ENCODE results near the gene LTBP4.
A peak's percentile ranks its signal among the peaks of the same experiment; 100 is the strongest.

Gene LTBP4, protein sequence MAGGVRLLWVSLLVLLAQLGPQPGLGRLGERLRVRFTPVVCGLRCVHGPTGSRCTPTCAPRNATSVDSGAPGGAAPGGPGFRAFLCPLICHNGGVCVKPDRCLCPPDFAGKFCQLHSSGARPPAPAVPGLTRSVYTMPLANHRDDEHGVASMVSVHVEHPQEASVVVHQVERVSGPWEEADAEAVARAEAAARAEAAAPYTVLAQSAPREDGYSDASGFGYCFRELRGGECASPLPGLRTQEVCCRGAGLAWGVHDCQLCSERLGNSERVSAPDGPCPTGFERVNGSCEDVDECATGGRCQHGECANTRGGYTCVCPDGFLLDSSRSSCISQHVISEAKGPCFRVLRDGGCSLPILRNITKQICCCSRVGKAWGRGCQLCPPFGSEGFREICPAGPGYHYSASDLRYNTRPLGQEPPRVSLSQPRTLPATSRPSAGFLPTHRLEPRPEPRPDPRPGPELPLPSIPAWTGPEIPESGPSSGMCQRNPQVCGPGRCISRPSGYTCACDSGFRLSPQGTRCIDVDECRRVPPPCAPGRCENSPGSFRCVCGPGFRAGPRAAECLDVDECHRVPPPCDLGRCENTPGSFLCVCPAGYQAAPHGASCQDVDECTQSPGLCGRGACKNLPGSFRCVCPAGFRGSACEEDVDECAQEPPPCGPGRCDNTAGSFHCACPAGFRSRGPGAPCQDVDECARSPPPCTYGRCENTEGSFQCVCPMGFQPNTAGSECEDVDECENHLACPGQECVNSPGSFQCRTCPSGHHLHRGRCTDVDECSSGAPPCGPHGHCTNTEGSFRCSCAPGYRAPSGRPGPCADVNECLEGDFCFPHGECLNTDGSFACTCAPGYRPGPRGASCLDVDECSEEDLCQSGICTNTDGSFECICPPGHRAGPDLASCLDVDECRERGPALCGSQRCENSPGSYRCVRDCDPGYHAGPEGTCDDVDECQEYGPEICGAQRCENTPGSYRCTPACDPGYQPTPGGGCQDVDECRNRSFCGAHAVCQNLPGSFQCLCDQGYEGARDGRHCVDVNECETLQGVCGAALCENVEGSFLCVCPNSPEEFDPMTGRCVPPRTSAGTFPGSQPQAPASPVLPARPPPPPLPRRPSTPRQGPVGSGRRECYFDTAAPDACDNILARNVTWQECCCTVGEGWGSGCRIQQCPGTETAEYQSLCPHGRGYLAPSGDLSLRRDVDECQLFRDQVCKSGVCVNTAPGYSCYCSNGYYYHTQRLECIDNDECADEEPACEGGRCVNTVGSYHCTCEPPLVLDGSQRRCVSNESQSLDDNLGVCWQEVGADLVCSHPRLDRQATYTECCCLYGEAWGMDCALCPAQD (N-terminal part only)

DNA sequence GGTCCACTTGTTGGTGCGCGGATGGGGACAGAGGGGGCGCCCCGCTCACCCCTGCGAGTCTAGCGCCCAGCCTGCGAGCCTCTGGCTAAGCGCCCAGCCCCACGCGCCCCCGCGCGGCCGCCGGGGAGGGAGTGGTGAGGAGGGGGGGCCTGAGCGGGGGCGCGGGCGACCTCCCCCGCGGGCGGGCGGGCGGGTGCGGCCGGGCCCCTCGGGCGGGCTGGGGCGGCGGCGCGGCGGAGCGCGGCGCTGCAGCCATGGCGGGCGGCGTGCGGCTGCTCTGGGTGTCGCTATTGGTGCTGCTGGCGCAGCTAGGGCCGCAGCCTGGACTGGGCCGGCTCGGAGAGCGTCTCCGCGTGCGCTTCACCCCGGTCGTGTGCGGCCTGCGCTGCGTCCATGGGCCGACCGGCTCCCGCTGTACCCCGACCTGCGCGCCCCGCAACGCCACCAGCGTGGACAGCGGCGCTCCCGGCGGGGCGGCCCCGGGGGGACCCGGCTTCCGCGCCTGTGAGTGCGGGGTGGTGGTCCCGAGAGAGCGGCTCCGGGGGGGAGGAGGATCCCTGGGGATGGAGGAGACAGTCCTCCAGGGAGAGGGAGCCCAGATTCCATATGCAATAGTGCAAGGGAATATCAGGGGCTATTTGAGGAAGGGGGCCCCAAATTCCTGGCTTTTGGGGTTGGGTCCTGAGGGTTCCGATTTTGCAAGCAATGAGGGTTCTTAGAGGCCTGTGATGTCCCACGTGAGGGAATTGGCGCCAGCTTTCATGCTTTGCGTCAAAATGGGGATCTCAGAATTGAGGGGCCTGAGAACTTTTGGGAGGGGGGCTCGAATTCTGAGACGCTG lies at the start of gene LTBP4:
LTBP4 (plus strand) TSS at position 236 of the 841 bp plus-strand sequence; CDS start at position 255, 19 bp downstream.
- H3K4me3 ChIP-seq (ENCODE audit: low read length), result peak within 1 kb of the TSS; percentile 38; the same call in 1 of the 2 replicates
- no peak within 1 kb of the TSS for H3K27ac ChIP-seq (ENCODE audit: low read length)
- peaks cover 11% of the 10 kb centered on the region for H3K4me1 ChIP-seq (ENCODE audit: control insufficient read depth, insufficient read depth, low read length)
- DNase-seq (ENCODE audit: low read depth, low spot score), result no peak
- H3K36me3 ChIP-seq (ENCODE audit: control insufficient read depth, insufficient read depth, low read length), result no peaks in the 10 kb centered on the region
- no peaks in the 10 kb centered on the region for H3K9me3 ChIP-seq (ENCODE audit: control insufficient read depth, insufficient read depth, low read length)
- H3K27me3 ChIP-seq (ENCODE audit: control insufficient read depth, insufficient read depth, low read length), result peaks cover 12% of the 10 kb centered on the region; the same call in 1 of the 2 replicates
- no CpG with 5 or more reads among the region's 82 CpGs for WGBS (ENCODE audit: insufficient coverage, insufficient read length)

DNA sequence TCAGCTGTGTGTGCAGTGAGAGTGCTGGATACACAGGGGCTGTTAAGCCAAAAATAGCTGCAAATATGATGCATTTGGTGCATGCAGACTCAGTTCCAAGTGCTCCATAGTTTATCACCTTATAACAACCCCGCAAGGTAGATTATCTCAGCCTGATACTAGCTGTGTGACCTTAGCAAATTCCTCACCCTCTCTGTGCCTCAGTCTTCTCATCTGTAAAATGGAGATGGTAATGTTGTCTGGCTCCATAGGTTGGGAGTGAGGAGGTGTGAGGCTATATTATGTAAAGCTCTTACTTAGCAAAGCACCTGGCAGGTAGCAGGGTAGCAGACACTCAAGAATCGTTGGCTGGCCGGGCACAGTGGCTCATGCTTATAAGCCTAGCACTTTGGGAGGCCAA lies 48.3 kb upstream of the LTBP4 start:
- H3K4me3 ChIP-seq (ENCODE audit: low read length), result no peak overlapping the region
- H3K27me3 ChIP-seq (ENCODE audit: control insufficient read depth, insufficient read depth, low read length), result peaks cover 8% of the 10 kb centered on the region; the same call in 1 of the 2 replicates
- H3K4me1 ChIP-seq (ENCODE audit: control insufficient read depth, insufficient read depth, low read length), result peaks cover 3% of the 10 kb centered on the region
- no CpG with 5 or more reads among the region's 3 CpGs for WGBS (ENCODE audit: insufficient coverage, insufficient read length)
- H3K9me3 ChIP-seq (ENCODE audit: control insufficient read depth, insufficient read depth, low read length), result no peaks in the 10 kb centered on the region
- no peak overlapping the region for H3K27ac ChIP-seq (ENCODE audit: low read length)
- H3K36me3 ChIP-seq (ENCODE audit: control insufficient read depth, insufficient read depth, low read length), result no peaks in the 10 kb centered on the region
- no peak for DNase-seq (ENCODE audit: low read depth, low spot score)

DNA sequence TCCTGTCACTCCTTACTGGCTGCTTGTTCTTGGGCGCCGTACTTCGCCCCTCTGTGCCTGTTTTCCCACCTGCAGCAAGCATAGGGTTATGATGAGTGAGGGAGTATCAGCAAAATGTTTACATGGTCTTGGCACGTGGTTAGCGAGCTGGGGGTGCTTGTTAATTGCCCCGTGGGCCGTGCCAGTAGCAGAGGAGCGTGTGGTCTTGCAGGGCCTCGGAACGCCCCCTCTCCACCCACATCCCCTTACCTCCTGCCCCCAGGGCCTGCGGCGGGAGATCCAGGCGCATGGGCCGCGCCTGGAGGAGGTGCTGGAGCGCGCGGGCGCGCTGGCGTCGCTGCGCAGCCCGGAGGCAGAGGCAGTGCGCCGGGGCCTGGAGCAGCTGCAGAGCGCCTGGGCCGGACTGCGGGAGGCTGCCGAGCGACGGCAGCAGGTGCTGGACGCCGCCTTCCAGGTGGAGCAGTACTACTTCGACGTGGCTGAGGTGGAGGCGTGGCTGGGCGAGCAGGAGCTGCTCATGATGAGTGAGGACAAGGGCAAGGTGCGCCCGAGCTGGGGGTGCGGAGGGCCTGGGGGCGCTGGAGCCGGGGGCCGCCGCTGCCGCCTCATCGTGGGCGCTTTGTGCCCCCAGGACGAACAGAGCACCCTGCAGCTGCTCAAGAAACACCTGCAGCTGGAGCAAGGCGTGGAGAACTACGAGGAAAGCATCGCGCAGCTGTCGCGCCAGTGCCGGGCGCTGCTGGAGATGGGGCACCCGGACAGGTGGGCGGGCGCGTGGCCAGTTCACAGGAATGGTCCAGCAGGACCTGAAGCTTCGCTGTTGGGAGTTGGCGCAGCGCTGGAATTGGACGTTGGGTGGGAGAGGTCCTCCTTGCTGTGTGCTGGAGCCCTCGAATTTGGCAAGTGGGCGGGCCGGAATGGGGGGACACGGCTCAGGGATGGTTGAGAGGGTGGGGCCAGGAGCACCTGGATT lies 47.0 kb upstream of the LTBP4 start:
- Histone ChIP-seq H3K27me3 (ENCODE audit: control insufficient read depth, insufficient read depth, low read length) (peaks cover 8% of the 10 kb centered on the region; the same call in 1 of the 2 replicates), H3K4me3 (ENCODE audit: low read length) (peak overlapping the region; percentile 2; the same call in 1 of the 2 replicates), H3K27ac (ENCODE audit: low read length) (no peak overlapping the region), H3K36me3 (ENCODE audit: control insufficient read depth, insufficient read depth, low read length) (no peaks in the 10 kb centered on the region), H3K9me3 (ENCODE audit: control insufficient read depth, insufficient read depth, low read length) (no peaks in the 10 kb centered on the region), H3K4me1 (ENCODE audit: control insufficient read depth, insufficient read depth, low read length) (peaks cover 3% of the 10 kb centered on the region; the same call in 1 of the 2 replicates)
- no peak for DNase-seq (ENCODE audit: low read depth, low spot score)
- WGBS (ENCODE audit: insufficient coverage, insufficient read length), result no CpG with 5 or more reads among the region's 69 CpGs

DNA sequence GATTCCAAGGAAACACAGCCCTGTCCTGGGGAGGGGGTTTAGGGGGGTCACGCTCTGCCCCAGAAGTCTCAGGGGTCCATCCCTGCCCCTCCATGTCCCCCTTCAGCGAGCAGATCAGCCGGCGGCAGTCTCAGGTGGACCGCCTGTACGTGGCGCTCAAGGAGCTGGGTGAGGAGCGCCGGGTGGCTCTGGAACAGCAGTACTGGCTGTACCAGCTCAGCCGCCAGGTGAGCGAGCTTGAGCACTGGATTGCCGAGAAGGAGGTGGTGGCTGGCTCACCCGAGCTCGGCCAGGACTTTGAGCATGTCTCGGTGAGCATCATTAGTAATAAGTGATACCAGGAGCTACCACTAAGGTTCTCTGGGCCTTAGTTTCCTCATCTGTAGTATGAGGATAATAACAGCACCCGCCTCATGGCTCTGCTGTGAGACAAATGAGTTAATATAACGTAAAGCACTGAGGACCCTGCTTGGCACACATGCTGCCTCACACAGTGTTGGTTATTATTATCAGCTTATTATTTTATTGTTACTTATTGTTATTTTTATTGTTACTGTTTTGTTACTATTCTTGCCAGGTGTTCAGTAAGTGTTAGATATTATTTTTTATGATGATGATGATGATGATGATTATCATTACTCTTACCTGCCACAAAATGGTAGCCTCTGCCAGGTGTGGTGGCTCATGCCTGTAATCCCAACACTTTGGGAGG lies 45.0 kb upstream of the LTBP4 start:
- H3K27ac ChIP-seq (ENCODE audit: low read length), result no peak overlapping the region
- DNase-seq (ENCODE audit: low read depth, low spot score), result no peak
- peaks cover 5% of the 10 kb centered on the region; the same call in 1 of the 2 replicates for H3K4me1 ChIP-seq (ENCODE audit: control insufficient read depth, insufficient read depth, low read length)
- H3K27me3 ChIP-seq (ENCODE audit: control insufficient read depth, insufficient read depth, low read length), result peaks cover 8% of the 10 kb centered on the region; the same call in 1 of the 2 replicates
- no peaks in the 10 kb centered on the region for H3K36me3 ChIP-seq (ENCODE audit: control insufficient read depth, insufficient read depth, low read length)
- no peak overlapping the region for H3K4me3 ChIP-seq (ENCODE audit: low read length)
- WGBS (ENCODE audit: insufficient coverage, insufficient read length), result no CpG with 5 or more reads among the region's 17 CpGs
- no peaks in the 10 kb centered on the region for H3K9me3 ChIP-seq (ENCODE audit: control insufficient read depth, insufficient read depth, low read length)

DNA sequence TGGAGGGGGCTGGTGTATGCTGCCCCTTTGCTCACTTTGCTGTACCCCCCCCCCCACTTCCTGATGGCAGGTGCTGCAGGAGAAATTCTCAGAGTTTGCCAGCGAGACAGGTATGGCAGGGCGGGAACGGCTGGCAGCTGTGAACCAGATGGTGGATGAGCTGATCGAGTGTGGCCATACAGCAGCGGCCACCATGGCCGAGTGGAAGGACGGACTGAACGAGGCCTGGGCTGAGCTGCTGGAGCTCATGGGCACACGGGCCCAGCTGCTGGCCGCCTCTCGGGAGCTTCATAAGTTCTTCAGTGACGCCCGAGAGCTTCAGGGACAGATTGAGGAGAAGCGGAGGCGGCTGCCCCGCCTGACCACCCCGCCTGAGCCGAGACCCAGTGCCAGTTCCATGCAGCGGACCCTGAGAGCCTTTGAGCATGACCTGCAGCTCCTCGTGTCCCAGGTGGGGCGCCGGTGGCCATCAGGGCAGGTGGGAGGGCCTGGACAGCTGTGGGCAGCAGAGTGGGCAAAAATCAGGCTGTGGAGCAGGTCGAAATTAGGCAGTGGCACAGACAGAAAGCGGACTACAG lies 44.1 kb upstream of the LTBP4 start:
- WGBS (ENCODE audit: insufficient coverage, insufficient read length), result no CpG with 5 or more reads among the region's 24 CpGs
- H3K36me3 ChIP-seq (ENCODE audit: control insufficient read depth, insufficient read depth, low read length), result no peaks in the 10 kb centered on the region
- no peaks in the 10 kb centered on the region for H3K9me3 ChIP-seq (ENCODE audit: control insufficient read depth, insufficient read depth, low read length)
- no peak overlapping the region for H3K4me3 ChIP-seq (ENCODE audit: low read length)
- no peak overlapping the region for H3K27ac ChIP-seq (ENCODE audit: low read length)
- no peak for DNase-seq (ENCODE audit: low read depth, low spot score)
- H3K4me1 ChIP-seq (ENCODE audit: control insufficient read depth, insufficient read depth, low read length), result peaks cover 5% of the 10 kb centered on the region; the same call in 1 of the 2 replicates
- H3K27me3 ChIP-seq (ENCODE audit: control insufficient read depth, insufficient read depth, low read length), result peaks cover 8% of the 10 kb centered on the region; the same call in 1 of the 2 replicates

DNA sequence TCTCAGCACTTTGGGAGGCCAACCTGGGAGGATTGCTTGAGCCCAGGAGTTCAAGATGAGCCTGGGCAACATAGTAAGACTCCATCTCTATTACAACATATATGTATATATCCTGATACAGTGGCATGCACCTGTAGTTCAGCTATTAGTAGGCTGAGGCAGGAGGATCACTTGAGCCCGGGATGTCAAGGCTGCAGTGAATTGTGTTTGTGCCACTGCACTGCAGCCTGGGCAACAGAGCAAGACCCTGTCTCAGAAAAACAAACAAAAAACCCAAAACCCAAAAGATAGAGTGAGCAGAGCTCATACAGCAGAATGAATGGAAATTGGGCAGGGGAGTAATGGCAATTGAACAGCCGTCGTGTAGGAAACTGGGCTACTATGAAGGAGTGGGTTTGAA lies 41.8 kb upstream of the LTBP4 start:
- H3K36me3 ChIP-seq (ENCODE audit: control insufficient read depth, insufficient read depth, low read length), result no peaks in the 10 kb centered on the region
- no peak for DNase-seq (ENCODE audit: low read depth, low spot score)
- peaks cover 4% of the 10 kb centered on the region; the same call in 1 of the 2 replicates for H3K4me1 ChIP-seq (ENCODE audit: control insufficient read depth, insufficient read depth, low read length)
- peaks cover 6% of the 10 kb centered on the region; the same call in 1 of the 2 replicates for H3K27me3 ChIP-seq (ENCODE audit: control insufficient read depth, insufficient read depth, low read length)
- H3K4me3 ChIP-seq (ENCODE audit: low read length), result no peak overlapping the region
- WGBS (ENCODE audit: insufficient coverage, insufficient read length), result no CpG with 5 or more reads among the region's 3 CpGs
- H3K9me3 ChIP-seq (ENCODE audit: control insufficient read depth, insufficient read depth, low read length), result no peaks in the 10 kb centered on the region
- H3K27ac ChIP-seq (ENCODE audit: low read length), result no peak overlapping the region

DNA sequence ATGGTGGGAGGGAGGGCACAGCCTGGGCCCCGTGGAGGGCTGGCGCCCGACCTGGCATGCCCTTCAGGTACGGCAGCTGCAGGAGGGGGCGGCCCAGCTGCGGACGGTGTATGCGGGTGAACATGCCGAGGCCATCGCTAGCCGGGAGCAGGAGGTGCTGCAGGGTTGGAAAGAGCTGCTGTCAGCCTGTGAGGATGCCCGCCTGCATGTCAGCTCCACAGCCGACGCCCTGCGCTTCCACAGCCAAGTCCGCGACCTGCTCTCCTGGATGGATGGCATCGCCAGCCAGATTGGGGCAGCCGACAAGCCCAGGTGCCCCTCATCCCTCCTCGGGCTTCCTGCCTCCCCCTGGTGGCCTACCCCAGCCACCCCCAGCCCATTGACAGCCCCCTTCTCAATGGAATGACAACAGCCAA lies 41.1 kb upstream of the LTBP4 start:
- peaks cover 2% of the 10 kb centered on the region; the same call in 1 of the 2 replicates for H3K4me1 ChIP-seq (ENCODE audit: control insufficient read depth, insufficient read depth, low read length)
- H3K27ac ChIP-seq (ENCODE audit: low read length), result no peak overlapping the region
- H3K36me3 ChIP-seq (ENCODE audit: control insufficient read depth, insufficient read depth, low read length), result no peaks in the 10 kb centered on the region
- no peak overlapping the region for H3K4me3 ChIP-seq (ENCODE audit: low read length)
- WGBS (ENCODE audit: insufficient coverage, insufficient read length), result no CpG with 5 or more reads among the region's 20 CpGs
- DNase-seq (ENCODE audit: low read depth, low spot score), result no peak
- H3K27me3 ChIP-seq (ENCODE audit: control insufficient read depth, insufficient read depth, low read length), result no peaks in the 10 kb centered on the region
- H3K9me3 ChIP-seq (ENCODE audit: control insufficient read depth, insufficient read depth, low read length), result no peaks in the 10 kb centered on the region

DNA sequence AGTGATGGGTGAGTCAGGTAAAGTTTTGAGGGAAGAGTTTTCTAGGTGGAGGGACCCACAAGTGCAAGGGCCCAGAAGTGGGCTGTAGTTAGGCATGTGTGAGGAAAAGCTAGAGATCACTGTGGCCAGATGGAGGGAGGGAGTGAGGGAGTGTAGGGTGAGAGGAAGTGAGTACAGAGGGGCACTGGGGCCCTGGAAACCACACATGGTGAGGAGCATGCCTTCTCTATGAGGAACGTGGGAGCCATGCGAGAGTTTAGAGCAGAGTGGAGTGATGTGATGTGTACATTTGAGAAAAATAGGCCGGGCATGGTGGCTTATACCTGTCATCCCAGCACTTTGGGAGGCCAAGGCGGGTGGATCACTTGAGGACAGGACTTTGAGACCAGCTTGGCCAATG lies 39.2 kb upstream of the LTBP4 start:
- DNase-seq (ENCODE audit: low read depth, low spot score), result no peak
- no peaks in the 10 kb centered on the region for H3K9me3 ChIP-seq (ENCODE audit: control insufficient read depth, insufficient read depth, low read length)
- no CpG with 5 or more reads among the region's 4 CpGs for WGBS (ENCODE audit: insufficient coverage, insufficient read length)
- H3K27me3 ChIP-seq (ENCODE audit: control insufficient read depth, insufficient read depth, low read length), result peaks cover 4% of the 10 kb centered on the region; the same call in 1 of the 2 replicates
- H3K4me1 ChIP-seq (ENCODE audit: control insufficient read depth, insufficient read depth, low read length), result peaks cover 2% of the 10 kb centered on the region; the same call in 1 of the 2 replicates
- no peak overlapping the region for H3K27ac ChIP-seq (ENCODE audit: low read length)
- H3K36me3 ChIP-seq (ENCODE audit: control insufficient read depth, insufficient read depth, low read length), result no peaks in the 10 kb centered on the region
- H3K4me3 ChIP-seq (ENCODE audit: low read length), result no peak overlapping the region
